PFSK-1 (cell line): ENCODE results near the gene TAS2R41.

Source experiments
- POLR2AphosphoS5 ChIP-seq: IDR thresholded peaks from 2 replicates; pipeline ENCODE4 v1.6.1; 2012; ENCODE audit warnings: low read depth, mild to moderate bottlenecking, control low read depth, low read length, moderate library complexity
- TAF1 ChIP-seq: IDR thresholded peaks from 2 replicates; pipeline ENCODE4 v1.6.1; 2012; ENCODE audit warnings: low read length, control low read depth, borderline replicate concordance; ENCODE audit not compliant: insufficient read depth

DNA sequence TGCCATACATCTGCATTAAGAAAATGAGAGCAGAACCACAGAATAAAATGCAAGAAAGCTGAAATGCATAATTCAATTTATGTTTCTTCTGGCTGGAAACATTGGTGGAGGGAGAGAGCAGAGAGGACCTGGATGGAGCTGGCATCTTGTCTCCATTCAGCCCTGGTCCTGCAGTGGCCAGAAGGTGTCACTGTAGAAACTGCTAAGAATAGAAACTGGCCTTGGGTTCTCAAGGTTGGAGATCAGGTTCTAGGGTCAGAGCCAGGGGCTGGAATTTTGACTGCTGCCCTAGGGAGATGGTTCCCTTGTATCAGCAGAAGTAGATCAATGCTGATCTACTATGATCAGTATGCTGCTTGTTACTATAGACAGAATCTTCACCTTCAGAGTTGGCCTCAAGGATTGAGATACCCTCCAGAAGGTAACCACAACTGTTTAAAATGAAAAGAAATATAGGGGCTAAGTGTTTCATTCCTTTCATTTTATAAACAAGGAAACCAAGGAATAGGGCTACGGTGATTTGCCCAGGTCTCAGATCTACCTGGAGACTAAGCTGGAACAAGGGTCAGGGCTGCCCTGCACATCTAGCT, 13.1 kb downstream of the TAS2R41 start:
- TF ChIP-seq POLR2AphosphoS5 (no peak), TAF1 (no peak)
